Thoracic aorta (tissue), 2 donors: Measurements from ENCODE around the gene OR52K1. TPM values are rescaled to one million over a fixed set of nuclear protein-coding genes. Genes with fewer than 3 reads are reported as not detected.

Experiments
- ATAC-seq: fragments of 150-250 bp; one replicate; pipeline ENCODE4 v1.8.0; 2017; ENCODE audit warnings: low read depth; ENCODE audit not compliant: insufficient number of reproducible peaks, low FRiP score
- DNase-seq: peaks from one replicate; pipeline ENCODE4 v3.0.0-alpha.2; 2020; ENCODE audit warnings: low spot score
- H3K27ac ChIP-seq, 2 donors: fragments of 200-600 bp; sonication (generic); 1 replicate in 1 of 2; 2 replicates in 1 of 2; pipeline ENCODE4 v1.5.1; 2016; ENCODE audit warnings: mild to moderate bottlenecking in 2 of 2, moderate library complexity in 2 of 2
- H3K27me3 ChIP-seq: fragments of 200-600 bp; sonication (generic); replicated peaks from 2 replicates; pipeline ENCODE4 v1.6.0; 2016; ENCODE audit warnings: mild to moderate bottlenecking; ENCODE audit not compliant: insufficient read depth
- H3K36me3 ChIP-seq: fragments of 200-600 bp; sonication (generic); one replicate; pipeline ENCODE4 v1.5.1; 2016
- H3K4me1 ChIP-seq, 2 donors: fragments of 200-600 bp; sonication (generic); 1 replicate in 1 of 2; 2 replicates in 1 of 2; pipeline versions ENCODE4 v1.5.1 to v1.6.0; 2016; ENCODE audit warnings: low read depth in 2 of 2, mild to moderate bottlenecking in 1 of 2; ENCODE audit not compliant: control insufficient read depth in 1 of 2
- H3K4me3 ChIP-seq: fragments of 200-600 bp; sonication (generic); 2 replicates; pipeline ENCODE4 v1.5.1; 2016; ENCODE audit warnings: mild to moderate bottlenecking
- H3K9me3 ChIP-seq: fragments of 200-600 bp; sonication (generic); 2 replicates; pipeline ENCODE4 v1.5.1; 2016
- CTCF ChIP-seq: fragments of 200-600 bp; sonication (generic); IDR thresholded peaks from one replicate; pipeline ENCODE4 v1.5.1; 2019; ENCODE audit warnings: antibody characterized with exemption
- total RNA-seq, 2 donors: library from RNA; depleted of rRNA; stranded (reverse); fragments of >200 nt; gene quantifications; one replicate each; pipeline versions ENCODE4 v1.1.0 to v1.2.3, GENCODE V29; 2016

The OR52K1 gene
- not detected for total RNA-seq

- Histone ChIP-seq H3K27ac (no peak within 1 kb of the TSS), H3K4me1 (no peaks in the 10 kb centered on the region), H3K4me3 (no peak within 1 kb of the TSS), H3K36me3 (no peaks in the 10 kb centered on the region), H3K27me3 (no peaks in the 10 kb centered on the region), H3K9me3 (no peaks in the 10 kb centered on the region)
- no peak for TF ChIP-seq CTCF
- ATAC-seq = no peak
- DNase-seq = no peak
These were observed at the start of gene OR52K1 for GRCh38 chr11:4482445-4482844. Gene OR52K1 (plus strand): TSS chr11:4482646. CDS start chr11:4488901, 6,255 bp downstream.

GRCh38 chr11:4433856-4434255, 48.6 kb upstream of the OR52K1 start:
- Histone ChIP-seq H3K36me3 (no peaks in the 10 kb centered on the region), H3K4me3 (no peak overlapping the region), H3K9me3 (no peaks in the 10 kb centered on the region), H3K4me1 (no peaks in the 10 kb centered on the region), H3K27ac (no peak overlapping the region), H3K27me3 (no peaks in the 10 kb centered on the region)
- DNase-seq = no peak
- no peak for TF ChIP-seq CTCF
- no peak for ATAC-seq

GRCh38 chr11:4436411-4436810, 46.0 kb upstream of the OR52K1 start:
- TF ChIP-seq CTCF = no peak
- no peaks in the 10 kb centered on the region for H3K27me3 ChIP-seq
- ATAC-seq = no peak

GRCh38 chr11:4441515-4441914, 40.9 kb upstream of the OR52K1 start:
- DNase-seq (no peak), ATAC-seq (no peak)
- Histone ChIP-seq H3K36me3 (no peaks in the 10 kb centered on the region), H3K9me3 (no peaks in the 10 kb centered on the region), H3K27me3 (no peaks in the 10 kb centered on the region), H3K4me3 (no peak overlapping the region), H3K4me1 (no peaks in the 10 kb centered on the region), H3K27ac (no peak overlapping the region)
- no peak for TF ChIP-seq CTCF

More at GRCh38 chr11:4436411-4436810, 46.0 kb upstream of the OR52K1 start:
- Histone ChIP-seq H3K27ac (no peak overlapping the region), H3K9me3 (no peaks in the 10 kb centered on the region), H3K4me3 (no peak overlapping the region), H3K4me1 (no peaks in the 10 kb centered on the region), H3K36me3 (no peaks in the 10 kb centered on the region)
- DNase-seq = no peak

- Histone ChIP-seq H3K9me3 (no peaks in the 10 kb centered on the region), H3K4me3 (no peak overlapping the region), H3K27ac (no peak overlapping the region), H3K36me3 (no peaks in the 10 kb centered on the region), H3K27me3 (no peaks in the 10 kb centered on the region), H3K4me1 (no peaks in the 10 kb centered on the region)
- ATAC-seq (no peak), DNase-seq (no peak)
- no peak for TF ChIP-seq CTCF
These were observed 39.1 kb upstream of the OR52K1 start for GRCh38 chr11:4443232-4443891.
